Hypothalamus (tissue), 51 donors: Measurements from ENCODE around the gene MB.

Experiments
- DNase-seq, 51 donors: peaks; one replicate each; lab custom pipeline; 2025; lab: John Stamatoyannopoulos, UW

The MB gene

DNA sequence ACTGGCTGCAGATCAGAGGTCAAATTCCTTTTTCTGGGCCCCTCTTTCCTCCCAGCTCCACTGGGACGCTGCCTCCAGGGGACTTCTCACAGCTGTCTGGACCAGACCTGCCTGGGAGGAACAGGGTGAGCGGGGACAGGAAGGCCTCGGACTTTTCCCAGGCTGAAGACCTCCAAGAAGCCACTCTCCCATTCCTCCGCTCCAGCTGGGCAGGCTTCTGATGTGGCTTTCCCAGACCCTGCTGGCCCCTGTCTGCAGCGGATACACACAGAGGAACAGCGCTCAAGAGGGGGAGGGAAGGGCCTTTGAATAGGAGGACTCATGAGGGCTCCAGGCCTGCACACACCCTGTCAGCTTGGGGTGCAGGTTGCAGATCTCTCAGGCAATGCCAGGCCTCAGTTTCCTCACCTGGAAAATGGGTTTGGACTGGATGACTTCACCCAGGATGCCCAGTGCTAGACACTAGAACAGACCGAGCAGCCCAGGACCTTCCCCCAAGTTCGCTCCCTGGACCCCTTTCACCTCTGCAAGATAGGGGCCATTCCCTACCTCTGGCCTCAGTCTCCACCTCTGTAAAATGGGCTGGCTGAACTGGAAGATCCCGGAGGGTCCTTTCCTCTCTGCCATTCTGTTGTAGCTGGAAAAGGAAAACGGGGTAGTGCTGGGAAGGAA, 36.6 kb downstream of the MB start:
- DNase-seq = no peak

DNA sequence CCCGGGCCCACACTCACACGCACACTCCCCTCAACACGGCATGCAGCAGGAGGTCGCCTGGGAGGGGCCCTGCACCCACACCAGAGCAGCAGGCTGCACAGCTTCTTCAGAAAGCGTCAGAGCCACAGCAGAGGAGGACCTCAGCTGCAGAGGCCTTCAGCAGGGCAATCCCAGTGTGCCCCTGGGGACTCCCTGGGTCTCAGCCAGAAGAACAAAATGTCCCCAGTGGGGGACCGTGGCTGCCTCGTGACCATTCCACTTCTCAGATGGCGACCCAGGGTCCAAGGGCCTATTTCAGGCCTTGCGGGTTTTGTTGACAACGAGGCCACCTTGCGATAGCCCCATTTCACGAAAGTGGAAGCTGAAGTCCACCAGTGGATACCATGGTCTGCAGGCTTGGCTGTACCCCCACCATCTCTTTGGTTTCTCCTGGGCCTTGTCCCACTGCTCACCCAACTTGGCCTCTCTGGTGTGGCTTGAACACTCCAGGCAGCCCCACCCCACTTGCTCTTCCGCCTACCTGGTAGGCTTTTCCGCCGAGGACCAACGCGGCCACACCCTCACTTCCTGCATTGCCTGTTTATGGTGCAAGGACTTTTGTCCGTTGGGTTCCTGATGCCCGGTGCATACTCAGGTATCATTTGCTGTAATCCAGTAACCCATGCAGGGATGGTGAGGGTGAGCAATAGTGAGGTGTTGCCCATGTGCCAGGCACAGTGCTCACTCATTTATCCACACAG, 38.1 kb downstream of the MB start:
- no peak for DNase-seq

- no peak for DNase-seq
Observed at GRCh38 chr22:35577799-35578659, 39.1 kb downstream of the MB start.

GRCh38 chr22:35576671-35577070, 40.5 kb downstream of the MB start:
- DNase-seq = no peak

- no peak for DNase-seq
Observed at GRCh38 chr22:35575116-35575748, 41.9 kb downstream of the MB start.

DNA sequence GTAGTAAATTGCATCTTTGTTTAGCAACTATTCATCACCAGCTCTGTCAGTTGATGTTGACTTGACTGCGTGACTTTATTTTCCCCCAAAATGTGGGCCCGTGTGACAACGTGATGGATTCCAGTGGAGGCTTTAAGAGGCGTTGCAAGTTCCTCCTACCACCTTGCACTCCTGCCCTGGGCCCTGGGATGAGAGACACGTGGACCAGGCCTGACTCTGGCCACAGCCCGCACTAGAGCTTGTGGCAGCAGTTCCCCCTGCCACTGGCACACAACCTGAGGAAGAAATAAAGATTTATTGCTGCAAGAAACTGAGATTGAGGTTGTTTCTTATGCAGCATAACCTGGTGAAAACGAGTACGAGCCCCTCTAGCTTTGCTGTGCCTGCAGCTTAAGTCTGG, 44.6 kb downstream of the MB start:
- peak in 5 of 51 donors; percentile 5 to 26 (median 15) for DNase-seq

DNA sequence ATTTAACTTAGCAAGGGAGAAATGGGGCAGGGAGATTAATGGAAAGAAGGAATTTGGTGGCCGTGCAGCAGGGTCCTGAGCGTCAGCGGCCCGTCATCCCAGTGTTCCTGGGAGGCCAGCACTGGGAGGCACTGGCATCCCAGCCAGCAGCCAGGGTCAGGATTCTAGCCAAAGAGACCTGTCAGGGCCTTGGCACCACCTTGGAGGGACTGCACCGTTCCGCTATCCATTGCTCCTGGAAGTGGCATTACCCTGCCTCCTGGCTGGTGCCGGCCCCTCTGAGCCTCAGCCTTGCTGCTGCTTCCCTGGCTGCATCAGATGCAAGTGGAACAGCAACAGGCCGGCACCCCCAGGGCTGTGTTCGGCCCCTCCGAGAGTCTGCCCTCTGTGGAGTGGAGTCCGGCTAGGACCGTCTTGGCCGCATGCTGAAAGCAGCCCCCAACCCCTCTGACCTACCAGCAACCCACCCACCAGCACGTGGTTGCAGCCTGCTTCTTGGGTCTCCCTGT, 46.4 kb downstream of the MB start:
- DNase-seq = no peak

DNA sequence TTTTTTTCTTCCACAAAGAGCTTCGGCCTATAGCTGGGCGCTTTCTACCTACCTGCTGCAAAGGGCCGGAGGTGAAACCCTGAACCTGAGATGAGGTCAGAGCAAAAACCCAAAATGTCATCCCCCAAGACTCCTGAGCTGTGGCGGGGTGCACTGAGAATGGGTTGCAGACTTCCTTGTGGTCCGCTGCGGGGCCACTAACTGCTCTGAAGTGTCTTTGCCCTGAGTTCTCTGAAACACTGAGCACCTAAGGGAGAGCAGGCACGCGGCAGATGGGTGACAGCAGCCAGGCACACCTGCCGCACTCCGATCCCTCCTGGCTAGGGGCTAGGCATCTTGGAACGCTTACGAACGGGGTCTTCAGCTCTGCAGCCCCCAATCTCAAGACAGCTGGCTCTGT, 47.2 kb downstream of the MB start:
- no peak for DNase-seq

DNA sequence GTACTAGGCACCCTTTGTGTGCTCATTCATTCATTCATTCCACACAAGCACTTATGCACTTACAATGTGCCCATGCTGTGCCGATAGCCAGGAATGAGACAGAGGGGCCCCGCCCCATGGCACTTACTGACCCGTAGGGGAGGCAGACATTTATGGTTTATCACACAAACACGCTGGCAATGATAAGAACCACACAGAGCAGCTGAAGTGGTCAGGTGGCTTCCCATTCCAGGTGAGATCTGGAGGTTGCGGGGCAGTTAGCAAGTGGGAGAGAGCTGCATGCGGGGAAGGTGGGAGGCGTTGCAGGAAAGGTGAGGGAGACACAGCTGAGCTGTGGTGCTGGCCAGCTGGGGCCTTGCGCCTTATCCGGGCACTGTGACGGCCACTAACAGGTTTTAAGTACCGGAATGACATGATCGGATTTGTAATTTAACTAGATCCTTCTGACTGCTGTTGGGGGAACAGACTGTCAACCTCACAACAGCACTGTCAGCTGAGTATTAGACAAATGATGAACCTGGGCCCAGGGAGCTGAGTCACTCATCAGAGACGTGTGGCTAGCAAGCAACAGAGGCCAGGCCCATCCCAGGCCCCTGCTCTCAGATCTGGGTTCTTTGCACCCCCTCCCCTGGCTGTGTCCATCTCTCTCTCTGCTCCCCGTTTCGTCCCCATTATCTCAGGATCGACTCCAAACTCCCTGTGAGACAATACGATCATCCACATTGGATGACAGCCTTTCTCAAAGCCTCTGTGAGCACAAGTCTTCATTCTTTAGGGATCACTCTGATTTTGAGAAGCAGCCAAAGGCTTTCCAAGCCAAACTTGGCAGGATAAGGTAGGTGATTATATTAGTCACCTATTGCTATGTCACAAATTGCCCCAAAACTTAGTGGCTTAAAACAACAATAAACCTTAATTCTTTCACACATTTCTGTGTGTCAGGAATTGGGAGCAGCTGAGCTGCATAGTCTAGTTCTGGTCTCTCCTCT, 48.1 kb downstream of the MB start:
- peak in 1 of 51 donors; percentile 16 for DNase-seq

DNA sequence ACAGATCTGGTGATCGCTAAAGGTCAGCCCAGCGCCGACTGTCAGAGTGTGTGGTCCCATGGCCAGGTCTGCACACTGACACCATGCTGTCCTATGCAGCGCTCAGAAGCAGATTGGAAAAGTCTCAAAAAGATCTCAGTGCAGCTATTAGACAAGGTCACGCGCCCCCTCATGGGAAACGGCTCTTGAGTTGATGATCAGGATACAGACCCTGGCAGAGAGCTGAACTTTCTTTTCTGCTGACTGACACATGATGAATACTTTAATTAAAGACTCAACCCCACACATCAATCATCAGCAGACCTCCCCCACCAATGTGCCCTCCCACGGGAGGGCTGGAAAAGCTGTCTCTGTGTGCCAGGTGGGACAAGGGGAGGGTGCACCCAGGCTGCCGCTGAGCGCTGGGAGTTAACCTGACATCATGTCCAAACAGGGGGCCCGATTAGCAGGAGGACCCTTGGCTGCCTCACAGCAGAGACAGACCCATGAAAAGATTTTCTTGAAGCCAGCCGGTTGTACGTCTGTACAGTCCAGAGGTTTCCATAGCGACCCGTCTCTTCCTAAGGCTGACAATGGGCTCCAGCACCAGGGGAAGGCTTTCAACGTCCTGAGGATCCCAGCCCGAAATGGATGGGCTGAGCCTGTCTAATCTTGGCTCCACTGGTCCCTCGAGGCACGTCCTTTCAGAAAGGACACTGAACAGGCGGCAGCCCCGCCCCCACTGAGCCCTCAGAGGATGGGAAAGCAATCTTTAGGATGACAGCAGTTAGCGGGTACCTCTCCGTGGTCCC, 49.6 kb downstream of the MB start:
- peak in 3 of 51 donors; percentile 8 to 12 (median 8) for DNase-seq

DNA sequence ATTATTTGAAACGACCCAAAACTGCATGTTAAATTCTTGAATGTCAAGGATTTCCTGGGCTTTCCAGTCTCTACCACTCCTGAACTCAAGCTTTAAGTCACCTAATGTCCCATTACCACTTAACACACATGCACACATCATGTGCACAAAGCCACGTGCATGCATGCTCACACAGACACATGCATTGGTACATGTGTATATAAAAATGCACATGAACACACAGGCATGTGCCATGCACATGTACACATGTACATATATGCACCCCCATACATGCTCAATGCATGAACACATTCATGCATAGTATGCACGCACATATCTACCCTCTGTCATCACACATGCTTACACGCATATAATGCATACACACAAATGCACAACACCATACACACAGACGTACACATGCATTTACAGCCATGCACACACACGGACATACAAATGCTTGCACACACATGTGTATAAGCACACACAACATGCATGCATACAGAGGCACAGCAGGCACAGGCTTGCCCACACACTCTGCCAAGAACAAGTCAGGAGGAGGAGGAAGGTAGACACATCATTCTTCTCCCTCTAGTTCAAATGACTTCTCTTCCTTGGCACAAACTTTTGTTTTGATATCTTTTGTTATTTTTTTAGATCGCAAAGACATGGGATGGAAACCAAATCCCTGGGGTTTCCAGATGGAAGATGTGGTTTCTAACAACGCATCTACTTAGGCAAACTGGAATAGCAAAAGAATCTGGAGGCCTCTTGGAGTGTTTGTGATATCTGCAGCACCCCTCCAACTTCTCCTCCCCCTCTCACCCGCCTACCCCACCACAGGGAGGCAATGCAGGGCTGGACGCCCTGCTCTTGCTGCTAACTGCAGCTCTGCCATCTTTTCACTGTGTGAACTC, 51.9 kb downstream of the MB start:
- peak in 1 of 51 donors; percentile 8 for DNase-seq

DNA sequence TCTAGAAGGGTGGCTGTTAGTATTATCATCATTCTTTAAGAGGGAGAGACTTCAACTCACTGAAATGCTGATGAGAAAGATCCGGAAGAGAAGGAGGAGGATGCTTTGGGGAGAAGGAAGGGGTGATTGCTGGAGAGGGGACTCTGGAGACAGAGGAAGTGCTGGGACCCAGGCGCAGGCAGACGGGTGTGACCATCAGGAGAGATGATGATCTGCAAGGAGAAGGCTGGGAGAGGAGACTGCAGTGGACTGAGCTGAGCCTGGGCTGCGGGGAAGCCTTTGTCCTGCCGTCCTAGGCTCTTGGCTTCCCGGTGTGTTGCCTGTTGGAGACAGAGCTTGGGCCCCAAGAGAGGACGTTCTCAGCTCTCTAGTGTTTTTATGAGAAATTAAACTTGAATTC, 53.9 kb downstream of the MB start:
- no peak for DNase-seq

DNA sequence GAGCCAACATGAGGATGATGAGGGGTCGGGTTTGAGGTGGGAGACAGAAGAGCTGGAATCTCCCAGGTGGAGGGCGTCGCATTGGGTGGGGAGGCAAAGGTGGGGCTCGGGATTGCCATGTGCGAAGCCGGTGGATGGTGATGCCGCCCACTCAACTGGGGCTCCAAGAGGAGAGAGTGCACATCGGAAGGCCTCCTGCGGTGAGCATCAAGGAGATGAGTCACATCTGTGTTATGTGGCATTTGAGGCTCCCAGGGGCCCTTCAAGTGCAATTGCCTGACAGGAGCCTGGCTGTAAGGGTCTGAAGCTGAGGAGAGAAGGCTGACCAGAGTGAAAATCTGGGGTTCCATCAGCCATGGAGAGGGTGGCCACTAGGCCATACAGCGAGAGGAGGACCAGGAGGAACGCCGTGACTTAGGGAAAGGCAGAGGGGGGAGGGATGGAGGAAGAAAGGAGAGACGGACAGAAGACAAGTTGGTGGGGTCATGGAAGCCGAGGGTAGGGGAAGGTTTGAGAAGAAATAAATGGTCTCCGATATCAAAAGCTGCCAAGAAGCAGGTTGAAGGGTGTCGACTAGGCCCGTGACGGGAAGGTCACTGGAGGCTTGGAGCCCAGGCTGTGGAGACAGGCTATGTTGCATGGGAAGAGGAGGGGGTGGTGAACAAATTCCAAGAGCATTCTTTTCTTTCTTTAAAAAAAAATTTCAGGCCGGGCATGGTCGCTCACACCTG, 55.2 kb downstream of the MB start:
- DNase-seq = no peak

- DNase-seq = no peak
Observed at GRCh38 chr22:35560824-35561223, 56.3 kb downstream of the MB start.

DNA sequence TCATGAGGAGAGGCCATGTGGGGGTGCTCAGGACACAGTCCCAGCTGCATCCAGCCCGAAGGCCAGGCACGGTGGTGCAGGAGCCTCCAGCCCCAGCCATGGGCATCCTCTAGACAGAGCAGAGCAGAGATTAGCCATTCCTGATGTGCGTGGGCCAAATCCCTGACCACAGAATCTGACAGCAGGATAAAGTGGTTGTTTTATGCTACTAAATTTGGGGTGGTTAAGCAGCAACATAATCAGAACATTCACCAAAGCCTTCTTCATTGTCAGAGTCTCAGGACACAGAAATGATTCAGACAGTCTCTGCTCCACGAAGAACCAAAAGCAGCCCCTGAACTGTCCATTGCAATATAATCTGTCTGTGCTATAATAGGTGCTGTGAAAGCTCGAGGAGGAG, 56.8 kb downstream of the MB start:
- no peak for DNase-seq

- DNase-seq = peak in 1 of 51 donors; percentile 15
Observed at GRCh38 chr22:35559354-35560005, 57.6 kb downstream of the MB start.
